Activated CD4-positive, CD25-positive, alpha-beta regulatory T cell treated with anti-CD3 and anti-CD28 coated beads, Interleukin-2, amount 50 U/mL, for 24 hours (primary cell): ENCODE data around the gene VCL.
A peak's percentile ranks its signal among the peaks of the same experiment; 100 is the strongest.
"Not testable (repeated sequence)": the region's sequence is repeated elsewhere in the genome, so short reads cannot be mapped to it uniquely, and the experiment has no call there.

ENCODE experiments used
- ATAC-seq, 2 donors: fragments of 150-1000 bp; cut with Tn5 transposase; one replicate each; pipeline ENCODE4 v1.10.0; 2021; ENCODE audit warnings: mild to moderate bottlenecking in 1 of 2, moderate library complexity in 1 of 2

The VCL gene

GRCh38 chr10:74044419-74044818 is 46.5 kb downstream of the VCL start:
- no peak for ATAC-seq

- no peak for ATAC-seq
Observed at GRCh38 chr10:74047304-74047703, 49.4 kb downstream of the VCL start.

GRCh38 chr10:74047871-74048270 is 50.0 kb downstream of the VCL start:
- no peak for ATAC-seq

- no peak for ATAC-seq
Observed at GRCh38 chr10:74048433-74048832, 50.5 kb downstream of the VCL start.

- no peak for ATAC-seq
Observed at GRCh38 chr10:74049955-74050354, 52.0 kb downstream of the VCL start.

GRCh38 chr10:74050653-74051052 is 52.7 kb downstream of the VCL start:
- no peak for ATAC-seq

GRCh38 chr10:74051736-74052342 is 53.9 kb downstream of the VCL start:
- no peak for ATAC-seq

- ATAC-seq = no peak
Observed at GRCh38 chr10:74052994-74053393, 55.1 kb downstream of the VCL start.

GRCh38 chr10:74055383-74056049 is 57.6 kb downstream of the VCL start:
- ATAC-seq = no peak

GRCh38 chr10:74056050-74056818 is 58.3 kb downstream of the VCL start:
- peak; percentile 72 to 86 for ATAC-seq

GRCh38 chr10:74058071-74058470 is 60.2 kb downstream of the VCL start:
- no peak for ATAC-seq

- no peak for ATAC-seq
Observed at GRCh38 chr10:74058658-74059057, 60.7 kb downstream of the VCL start.

- no peak for ATAC-seq
Observed at GRCh38 chr10:74061104-74061503, 63.2 kb downstream of the VCL start.

- not testable (repeated sequence) for ATAC-seq
Observed at GRCh38 chr10:74061978-74062377, 64.1 kb downstream of the VCL start.

GRCh38 chr10:74063256-74063655 is 65.3 kb downstream of the VCL start:
- ATAC-seq = no peak

GRCh38 chr10:74067373-74068352 is 69.7 kb downstream of the VCL start:
- no peak for ATAC-seq

GRCh38 chr10:74071157-74071556 is 73.2 kb downstream of the VCL start:
- no peak for ATAC-seq

- no peak for ATAC-seq
Observed at GRCh38 chr10:74072503-74072902, 74.6 kb downstream of the VCL start.

- no peak for ATAC-seq
Observed at GRCh38 chr10:74075906-74076305, 78.0 kb downstream of the VCL start.

GRCh38 chr10:74076961-74077360 is 79.0 kb downstream of the VCL start:
- ATAC-seq = no peak

- ATAC-seq = no peak
Observed at GRCh38 chr10:74077416-74077815, 79.5 kb downstream of the VCL start.

GRCh38 chr10:74078037-74078436 is 80.1 kb downstream of the VCL start:
- ATAC-seq = peak; percentile 91 to 93
